Brain microvascular endothelial cell (primary cell): Measurements from ENCODE around the gene ACTRT2.

Experiments
- DNase-seq: peaks from one replicate; pipeline ENCODE4 v3.0.0-alpha.2; 2020
- H3K27ac ChIP-seq: fragments of 250-450 bp; sonication (Bioruptor Pico); 2 replicates; pipeline ENCODE4 v1.5.1; 2020; ENCODE audit warnings: mild to moderate bottlenecking, moderate library complexity
- H3K27me3 ChIP-seq: fragments of 250-450 bp; sonication (Bioruptor Pico); replicated peaks from 2 replicates; pipeline ENCODE4 v1.5.1; 2020; ENCODE audit warnings: mild to moderate bottlenecking
- H3K36me3 ChIP-seq: fragments of 250-450 bp; sonication (Bioruptor Pico); replicated peaks from 2 replicates; pipeline ENCODE4 v1.5.1; 2020; ENCODE audit warnings: mild to moderate bottlenecking
- H3K4me3 ChIP-seq: 2 replicates; pipeline ENCODE4 v1.5.1; 2011; ENCODE audit warnings: low read depth, mild to moderate bottlenecking, control low read depth, low read length, moderate library complexity
- CTCF ChIP-seq: IDR thresholded peaks from 2 replicates; pipeline ENCODE4 v1.5.1; 2011; ENCODE audit warnings: low read depth, mild to moderate bottlenecking, moderate library complexity, low read length, control low read depth, inconsistent platforms; ENCODE audit errors: missing control alignments
- in situ Hi-C: cut with HindIII; loops from 2 replicates; pipeline ENCODE4 v1.10.0; 2017; ENCODE audit warnings: low sequenced_read_pairs, low pct_ligation_motif_present

The ACTRT2 gene

GRCh38 chr1:2989976-2990375 lies 31.3 kb upstream of the ACTRT2 start:
- in situ Hi-C loops, result no loop called here
- no peak for TF ChIP-seq CTCF

GRCh38 chr1:2990376-2991115 lies 30.7 kb upstream of the ACTRT2 start:
- Histone ChIP-seq H3K27ac (no peak overlapping the region), H3K36me3 (no peaks in the 10 kb centered on the region), H3K27me3 (no peaks in the 10 kb centered on the region), H3K4me3 (no peak overlapping the region)
- no peak for TF ChIP-seq CTCF
- no peak for DNase-seq
- in situ Hi-C loops, result no loop called here

More at GRCh38 chr1:2989976-2990375, 31.3 kb upstream of the ACTRT2 start:
- Histone ChIP-seq H3K27me3 (no peaks in the 10 kb centered on the region), H3K36me3 (no peaks in the 10 kb centered on the region), H3K27ac (no peak overlapping the region), H3K4me3 (no peak overlapping the region)
- DNase-seq, result no peak

GRCh38 chr1:2991753-2992495 lies 29.3 kb upstream of the ACTRT2 start:
- no peak overlapping the region for H3K4me3 ChIP-seq
- H3K36me3 ChIP-seq, result no peaks in the 10 kb centered on the region
- H3K27ac ChIP-seq, result no peak overlapping the region
- no peak for TF ChIP-seq CTCF
- no peak for DNase-seq
- no peaks in the 10 kb centered on the region for H3K27me3 ChIP-seq
- in situ Hi-C loops, result no loop called here

- no peak overlapping the region for H3K27ac ChIP-seq
- in situ Hi-C loops, result no loop called here
- H3K36me3 ChIP-seq, result no peaks in the 10 kb centered on the region
- DNase-seq, result no peak
- H3K27me3 ChIP-seq, result no peaks in the 10 kb centered on the region
- no peak for TF ChIP-seq CTCF
- H3K4me3 ChIP-seq, result no peak overlapping the region
These were observed 22.7 kb upstream of the ACTRT2 start for GRCh38 chr1:2998503-2999100.

GRCh38 chr1:2999138-2999537 lies 22.1 kb upstream of the ACTRT2 start:
- no peak for TF ChIP-seq CTCF
- no peak for DNase-seq
- no peak overlapping the region for H3K27ac ChIP-seq
- H3K4me3 ChIP-seq, result no peak overlapping the region
- in situ Hi-C loops, result no loop called here
- no peaks in the 10 kb centered on the region for H3K36me3 ChIP-seq
- H3K27me3 ChIP-seq, result no peaks in the 10 kb centered on the region
